ENCODE data around the gene SND1. TPM values are rescaled to one million over a fixed set of nuclear protein-coding genes. Genes with fewer than 3 reads are reported as not detected.

The SND1 gene
- total and polyA plus RNA-seq, 2 donors (not counting 1 experiment from before 2014, with no cell fraction given): 44.4 to 165 TPM

GRCh38 chr7:127638197-127638596 is 13.8 kb upstream of the SND1 start:
- Histone ChIP-seq H3K4me3 (ENCODE audit: control extremely low read depth in 1 of 5, extremely low read depth in 1 of 5, insufficient read depth in 1 of 5, low read depth in 2 of 5, low read length in 4 of 5) (no peak overlapping the region), H3K36me3 (replicated peaks in 1 of 2; ENCODE audit: control extremely low read depth in 1 of 2, control insufficient read depth in 1 of 2, extremely low read depth in 1 of 2, insufficient read depth in 2 of 2, low read length in 1 of 2) (no peaks in the 10 kb centered on the region), H3K79me2 (ENCODE audit: control insufficient read depth, insufficient read depth, low read length) (no peaks in the 10 kb centered on the region), H2AFZ (ENCODE audit: insufficient read depth, low read depth, low read length, poor library complexity, severe bottlenecking) (no peak overlapping the region), H4K20me1 (ENCODE audit: control insufficient read depth, insufficient read depth, low read length, poor library complexity, severe bottlenecking) (no peaks in the 10 kb centered on the region), H3K9me3 (ENCODE audit: control extremely low read depth in 1 of 3, control insufficient read depth in 2 of 3, insufficient read depth in 1 of 3, low read length in 2 of 3) (no peaks in the 10 kb centered on the region), H3K27me3 (replicated peaks in 1 of 4; ENCODE audit: control extremely low read depth in 1 of 4, control insufficient read depth in 3 of 4, insufficient read depth in 4 of 4, low read length in 3 of 4) (peaks cover 0 to 19% (median 4%) of the 10 kb centered on the region in 4 experiments), H3K4me2 (replicated peaks; ENCODE audit: low read depth, low read length, poor library complexity, severe bottlenecking) (no peak overlapping the region), H3K4me1 (ENCODE audit: control insufficient read depth in 2 of 2, insufficient read depth in 2 of 2, low read length in 2 of 2) (no peaks in the 10 kb centered on the region), H3K27ac (ENCODE audit: low read length in 2 of 2) (no peak overlapping the region), H3K9ac (ENCODE audit: low read length) (no peak overlapping the region)
- Mint-ChIP-seq H3K9me3 (ENCODE audit: insufficient read depth) (no peaks in the 10 kb centered on the region), H3K4me3 (no peak overlapping the region), H3K27me3 (peaks cover 54% of the 10 kb centered on the region), H3K4me1 (no peaks in the 10 kb centered on the region), H3K27ac (no peak overlapping the region)
- CTCF ChIA-PET: no interaction called here
- DNase-seq: no peak
- POLR2A ChIA-PET: interaction anchor here (0.6 kb wide), 1 partner anchor 9 kb away, joined by 8 read pairs; no protein-coding TSS in a partner anchor
- TF ChIP-seq EZH2 (IDR thresholded peaks at IDR 0.05; ENCODE audit: borderline replicate concordance, insufficient read depth, low read depth, low read length, poor library complexity, severe bottlenecking) (no peak), CTCF (IDR thresholded peaks at IDR 0.05) (no peak)
- intact Hi-C loops (cut with micrococcal nuclease): no loop called here
- ATAC-seq (ENCODE audit: low read depth): no peak

- H3K4me2 ChIP-seq (replicated peaks; ENCODE audit: low read depth, low read length, poor library complexity, severe bottlenecking): no peak overlapping the region
- peaks cover 0 to 3% (median under 1%) of the 10 kb centered on the region in 4 experiments for H3K27me3 ChIP-seq (replicated peaks in 1 of 4; ENCODE audit: control extremely low read depth in 1 of 4, control insufficient read depth in 3 of 4, insufficient read depth in 4 of 4, low read length in 3 of 4)
- POLR2A ChIA-PET: no interaction called here
- H3K4me3 ChIP-seq (ENCODE audit: control extremely low read depth in 1 of 5, extremely low read depth in 1 of 5, insufficient read depth in 1 of 5, low read depth in 2 of 5, low read length in 4 of 5): no peak overlapping the region
- H3K4me1 ChIP-seq (ENCODE audit: control insufficient read depth in 2 of 2, insufficient read depth in 2 of 2, low read length in 2 of 2): no peaks in the 10 kb centered on the region
- H3K79me2 ChIP-seq (ENCODE audit: control insufficient read depth, insufficient read depth, low read length): no peaks in the 10 kb centered on the region
- no peak overlapping the region for H3K9ac ChIP-seq (ENCODE audit: low read length)
- 75% methylated on average over 1 of the region's 2 CpGs for WGBS (ENCODE audit: insufficient coverage)
- Mint-ChIP-seq H3K4me1 (no peaks in the 10 kb centered on the region), H3K9me3 (ENCODE audit: insufficient read depth) (no peaks in the 10 kb centered on the region), H3K27ac (no peak overlapping the region), H3K4me3 (no peak overlapping the region), H3K27me3 (peaks cover 26% of the 10 kb centered on the region)
- CTCF ChIA-PET: no interaction called here
- DNase-seq: no peak
- H2AFZ ChIP-seq (ENCODE audit: insufficient read depth, low read depth, low read length, poor library complexity, severe bottlenecking): no peak overlapping the region
- no peaks in the 10 kb centered on the region for H4K20me1 ChIP-seq (ENCODE audit: control insufficient read depth, insufficient read depth, low read length, poor library complexity, severe bottlenecking)
- TF ChIP-seq CTCF (IDR thresholded peaks at IDR 0.05) (no peak), EZH2 (IDR thresholded peaks at IDR 0.05; ENCODE audit: borderline replicate concordance, insufficient read depth, low read depth, low read length, poor library complexity, severe bottlenecking) (no peak)
- H3K9me3 ChIP-seq (ENCODE audit: control extremely low read depth in 1 of 3, control insufficient read depth in 2 of 3, insufficient read depth in 1 of 3, low read length in 2 of 3): no peaks in the 10 kb centered on the region
- no peak overlapping the region for H3K27ac ChIP-seq (ENCODE audit: low read length in 2 of 2)
- H3K36me3 ChIP-seq (replicated peaks in 1 of 2; ENCODE audit: control extremely low read depth in 1 of 2, control insufficient read depth in 1 of 2, extremely low read depth in 1 of 2, insufficient read depth in 2 of 2, low read length in 1 of 2): no peaks in the 10 kb centered on the region
- ATAC-seq (ENCODE audit: low read depth): no peak
- intact Hi-C loops (cut with micrococcal nuclease): no loop called here
These were observed 7.5 kb upstream of the SND1 start for GRCh38 chr7:127644484-127644883.

All from B cell (primary cell).